HG03558 (cell line): ENCODE data around the gene WNT7B.

Source experiments
- ATAC-seq: cut with Tn5 transposase; IDR thresholded peaks from one replicate; pipeline ENCODE4 v1.9.1; 2021; ENCODE audit warnings: moderate number of reproducible peaks; ENCODE audit not compliant: unreplicated experiment; ENCODE audit errors: extremely low read depth

The WNT7B gene

GRCh38 chr22:45934659-45935341 lies 42.2 kb downstream of the WNT7B start:
- ATAC-seq: no peak

GRCh38 chr22:45934168-45934564 lies 42.8 kb downstream of the WNT7B start:
- ATAC-seq: no peak

- no peak for ATAC-seq
Measured at GRCh38 chr22:45933506-45934167, 43.3 kb downstream of the WNT7B start.

- no peak for ATAC-seq
Measured at GRCh38 chr22:45932071-45932470, 44.9 kb downstream of the WNT7B start.

DNA sequence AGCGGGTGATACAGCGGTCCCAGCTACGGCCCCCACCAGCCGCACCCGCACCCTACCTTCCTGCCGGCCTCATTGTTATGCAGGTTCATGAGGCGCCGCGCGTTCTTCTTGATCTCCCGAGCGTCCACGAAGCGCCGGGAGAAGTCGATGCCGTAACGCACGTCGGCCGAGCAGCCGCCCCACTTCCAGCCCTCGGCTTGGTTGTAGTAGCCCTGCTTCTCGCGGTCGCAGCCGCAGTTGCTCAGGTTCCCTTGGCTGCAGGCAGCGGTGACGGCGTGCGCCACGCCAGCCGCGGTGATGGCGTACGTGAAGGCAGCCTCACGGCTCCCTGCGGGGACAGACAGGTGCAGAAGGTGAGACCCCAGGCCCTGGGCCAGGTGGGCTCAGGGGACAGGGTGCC lies 45.9 kb downstream of the WNT7B start:
- no peak for ATAC-seq

DNA sequence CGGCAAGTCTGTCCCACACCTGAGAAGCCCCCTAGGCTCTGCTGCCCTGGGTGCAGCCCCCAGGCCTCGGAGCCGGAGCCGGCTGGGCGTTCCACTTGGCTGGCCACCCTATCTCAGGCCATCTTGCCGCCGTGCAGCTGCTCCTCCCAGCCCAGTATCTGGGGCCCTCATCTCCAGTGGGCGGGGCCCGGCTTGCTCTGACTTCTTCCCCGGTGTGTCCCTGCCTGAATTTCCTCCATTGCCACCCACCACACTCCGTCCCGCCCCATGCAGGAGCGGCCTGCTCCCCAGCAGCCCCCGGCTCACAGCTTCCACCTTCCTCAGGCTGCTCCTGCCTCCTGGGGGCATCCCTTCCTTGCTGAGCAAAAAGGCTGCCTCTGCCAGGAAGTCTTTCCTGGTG lies 46.6 kb downstream of the WNT7B start:
- no peak for ATAC-seq

DNA sequence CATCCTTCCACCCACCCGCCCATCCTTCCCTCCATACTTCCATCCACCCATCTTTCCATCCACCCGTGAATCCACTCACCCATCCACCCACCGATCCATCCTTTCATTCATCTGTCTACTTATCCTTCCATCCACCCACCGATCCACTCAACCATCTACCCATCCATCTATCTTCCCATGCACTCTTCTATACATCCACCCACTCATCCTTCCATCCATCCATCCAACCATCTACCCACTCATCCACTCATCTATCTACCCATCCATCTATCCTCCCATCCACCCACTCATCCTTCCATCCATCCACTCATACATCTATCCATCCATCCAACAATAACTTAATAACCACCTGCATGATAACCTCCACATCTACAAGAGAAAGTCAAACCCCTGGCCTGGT lies 47.3 kb downstream of the WNT7B start:
- no peak for ATAC-seq

DNA sequence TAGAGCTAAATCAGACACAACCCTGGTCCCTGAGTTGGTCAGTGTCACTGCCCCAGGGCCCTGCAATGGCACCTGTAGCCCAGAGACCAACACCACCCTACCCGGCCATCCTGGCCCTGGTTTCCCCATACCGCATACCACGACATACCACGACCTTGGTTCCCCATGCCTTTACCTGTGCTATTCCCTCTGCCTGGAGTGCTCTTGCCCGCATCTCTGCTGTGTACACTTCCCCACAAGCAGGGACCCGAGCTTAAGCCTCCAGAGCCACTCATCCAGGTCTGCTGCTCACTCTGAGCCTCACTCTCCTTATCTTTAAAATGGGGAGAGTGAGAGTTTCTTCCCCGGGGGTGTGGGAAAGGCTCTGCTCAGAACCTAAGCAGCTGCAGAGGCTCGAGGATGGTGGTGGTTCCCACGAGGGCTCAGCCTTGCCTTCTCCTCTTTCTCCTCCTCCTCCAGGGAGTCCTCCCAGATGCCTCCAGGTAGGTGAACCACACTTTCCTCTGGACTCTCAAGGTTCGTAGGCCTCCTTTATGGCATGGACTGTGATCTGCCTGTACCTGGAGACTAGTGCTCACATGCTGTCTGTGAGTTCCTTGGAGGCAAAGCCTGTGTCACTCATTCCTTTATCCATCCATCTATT lies 48.1 kb downstream of the WNT7B start:
- no peak for ATAC-seq

DNA sequence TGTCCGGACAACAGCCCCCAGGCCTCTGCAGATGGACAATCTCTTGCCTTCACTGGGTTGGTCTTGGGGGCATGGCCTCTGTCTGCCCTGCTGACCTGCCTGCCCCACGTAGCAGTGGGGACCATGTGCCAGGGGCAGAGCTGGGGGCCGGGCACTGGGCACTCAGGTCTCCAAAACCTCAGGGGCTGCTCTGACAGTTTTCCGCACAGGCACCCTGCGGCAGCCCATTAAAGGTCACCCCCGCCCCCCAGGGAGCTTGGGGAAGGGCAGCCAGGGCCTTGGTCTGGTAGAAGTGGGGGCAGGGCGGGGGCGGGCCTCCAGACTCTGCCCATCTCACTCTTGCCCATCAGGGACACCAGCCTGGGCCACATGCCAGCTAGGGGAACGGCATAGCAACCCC lies 49.9 kb downstream of the WNT7B start:
- no peak for ATAC-seq

- no peak for ATAC-seq
Measured at GRCh38 chr22:45926433-45926832, 50.5 kb downstream of the WNT7B start.

DNA sequence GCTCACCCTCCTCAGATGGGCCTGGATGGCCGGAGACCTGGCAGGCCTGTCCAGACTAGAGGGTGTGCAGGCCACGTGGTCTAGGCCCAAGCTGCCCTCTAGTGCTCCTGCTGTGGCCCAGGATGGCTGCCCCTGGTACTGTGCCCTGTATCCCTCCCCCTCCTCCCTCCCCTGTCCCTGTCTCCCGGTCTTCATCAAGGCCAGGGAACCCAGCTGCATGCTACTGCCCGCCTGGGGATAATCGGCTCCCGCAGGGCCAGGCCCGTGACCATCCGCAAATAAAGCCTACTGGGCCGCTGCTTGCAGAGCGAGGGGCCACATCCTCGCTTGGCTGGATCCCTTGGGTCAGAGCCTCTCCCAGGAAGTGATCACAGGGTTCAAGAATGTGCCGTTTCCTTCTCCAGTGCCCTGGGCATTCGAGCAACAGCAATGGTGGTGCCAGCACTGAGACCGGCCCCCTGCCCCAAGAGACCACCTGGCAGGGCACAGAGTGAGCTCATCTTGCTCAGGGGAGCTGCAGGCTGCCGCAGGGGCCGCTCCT lies 51.1 kb downstream of the WNT7B start:
- ATAC-seq: no peak

DNA sequence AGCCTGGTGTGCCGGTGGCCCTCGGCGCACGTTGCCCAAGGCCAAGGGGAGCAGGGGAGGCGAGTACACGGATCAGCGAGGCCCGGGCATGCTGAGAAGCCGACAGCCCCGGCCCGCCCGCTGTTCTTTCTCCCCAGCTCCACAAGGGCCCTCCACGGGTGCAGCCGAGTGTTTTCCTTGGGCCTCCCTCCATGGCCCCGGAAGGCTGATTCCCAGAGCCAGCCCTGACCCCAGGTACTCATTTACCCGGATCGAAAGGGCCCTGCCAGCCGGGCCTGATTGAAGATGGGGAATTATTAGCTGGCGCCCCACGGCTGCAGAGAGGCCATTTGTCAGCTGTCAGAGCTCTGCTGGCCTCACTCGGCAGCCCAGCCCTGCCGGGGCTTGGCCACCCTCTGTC lies 53.1 kb downstream of the WNT7B start:
- no peak for ATAC-seq

- no peak for ATAC-seq
Measured at GRCh38 chr22:45923212-45923611, 53.8 kb downstream of the WNT7B start.

GRCh38 chr22:45922661-45923060 lies 54.3 kb downstream of the WNT7B start:
- no peak for ATAC-seq

GRCh38 chr22:45922256-45922655 lies 54.7 kb downstream of the WNT7B start:
- ATAC-seq: no peak

DNA sequence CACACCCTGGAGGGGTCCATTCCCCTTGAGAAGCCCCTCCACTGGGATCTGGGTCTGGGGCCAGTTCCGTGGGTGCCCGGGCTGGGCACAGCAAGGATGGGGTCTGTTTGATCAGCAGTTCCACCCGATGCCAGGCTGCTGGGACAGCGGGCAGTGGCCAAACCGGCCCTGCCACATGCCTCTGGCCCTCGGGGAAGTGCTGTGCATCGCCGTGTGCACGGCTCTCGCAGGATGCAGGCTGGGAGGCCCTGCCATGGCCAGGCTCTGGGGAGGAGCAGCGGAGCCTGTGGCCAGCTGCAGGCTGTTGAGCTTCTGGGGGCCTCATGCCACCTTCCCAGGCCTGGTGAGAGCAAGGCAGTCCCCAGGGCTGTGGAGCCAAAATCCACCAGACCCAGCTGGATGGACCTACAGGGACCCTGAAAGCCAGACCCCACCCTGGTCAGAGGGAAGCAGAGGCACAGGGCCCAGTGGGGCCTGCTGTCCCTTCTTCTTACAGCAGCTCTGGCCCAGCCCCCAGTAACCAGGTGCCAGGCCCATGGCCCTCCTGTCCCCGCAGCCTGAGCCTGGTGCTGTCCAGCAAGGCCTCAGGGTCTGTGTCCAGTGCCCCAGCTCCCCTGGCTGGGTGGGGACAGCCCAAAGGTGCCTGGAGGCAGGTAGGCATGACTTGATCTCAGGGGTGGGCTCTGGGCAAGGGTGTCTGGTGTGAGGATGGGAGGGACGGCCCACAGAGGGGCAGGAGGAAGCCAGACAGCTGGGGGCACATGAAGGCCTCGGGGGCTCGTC lies 57.3 kb downstream of the WNT7B start:
- ATAC-seq: no peak

DNA sequence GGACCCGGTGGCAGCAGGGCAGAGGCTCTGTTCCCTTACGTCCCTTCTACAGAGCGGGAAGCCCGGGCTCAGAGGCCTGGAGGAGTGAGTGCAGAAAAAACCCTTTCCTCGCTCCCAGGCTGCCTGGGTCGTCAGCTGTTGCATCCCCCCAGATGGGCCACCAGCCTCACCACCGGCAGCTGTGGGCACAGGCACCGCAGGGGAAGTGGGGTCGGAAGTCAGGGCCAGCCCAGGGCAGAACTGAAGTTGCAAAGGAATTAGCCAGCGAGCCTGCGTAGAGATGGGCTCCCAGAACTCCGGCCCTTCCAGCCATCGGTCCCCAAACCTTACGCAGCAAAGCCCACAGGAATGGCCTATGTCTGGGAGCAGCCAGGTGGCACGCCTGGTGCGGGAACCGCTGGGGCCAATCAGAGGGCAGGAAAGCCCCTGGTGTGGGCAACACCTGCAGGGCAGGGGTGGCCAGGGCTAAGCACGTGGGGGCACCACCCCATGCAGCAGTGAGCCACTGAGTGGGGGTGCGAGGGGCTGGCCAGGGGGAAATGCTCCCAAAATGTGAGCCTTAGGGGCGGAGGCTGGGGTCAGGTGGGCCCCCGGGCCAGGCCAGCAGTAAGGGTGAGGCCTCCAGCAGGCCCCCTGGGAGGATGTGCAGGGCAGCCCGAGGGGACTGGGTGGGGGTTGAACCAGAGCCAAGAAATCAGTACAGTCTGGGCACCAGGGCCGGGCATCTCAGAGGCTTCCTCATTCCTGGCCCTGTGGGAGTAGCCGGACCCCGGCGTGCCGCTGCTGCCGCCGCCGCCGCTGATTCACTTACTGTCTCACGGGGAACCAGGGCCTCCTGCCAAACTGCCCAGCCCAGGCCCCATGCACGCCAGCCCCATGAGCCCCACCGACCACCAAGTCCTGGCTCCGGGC lies 58.2 kb downstream of the WNT7B start:
- no peak for ATAC-seq

DNA sequence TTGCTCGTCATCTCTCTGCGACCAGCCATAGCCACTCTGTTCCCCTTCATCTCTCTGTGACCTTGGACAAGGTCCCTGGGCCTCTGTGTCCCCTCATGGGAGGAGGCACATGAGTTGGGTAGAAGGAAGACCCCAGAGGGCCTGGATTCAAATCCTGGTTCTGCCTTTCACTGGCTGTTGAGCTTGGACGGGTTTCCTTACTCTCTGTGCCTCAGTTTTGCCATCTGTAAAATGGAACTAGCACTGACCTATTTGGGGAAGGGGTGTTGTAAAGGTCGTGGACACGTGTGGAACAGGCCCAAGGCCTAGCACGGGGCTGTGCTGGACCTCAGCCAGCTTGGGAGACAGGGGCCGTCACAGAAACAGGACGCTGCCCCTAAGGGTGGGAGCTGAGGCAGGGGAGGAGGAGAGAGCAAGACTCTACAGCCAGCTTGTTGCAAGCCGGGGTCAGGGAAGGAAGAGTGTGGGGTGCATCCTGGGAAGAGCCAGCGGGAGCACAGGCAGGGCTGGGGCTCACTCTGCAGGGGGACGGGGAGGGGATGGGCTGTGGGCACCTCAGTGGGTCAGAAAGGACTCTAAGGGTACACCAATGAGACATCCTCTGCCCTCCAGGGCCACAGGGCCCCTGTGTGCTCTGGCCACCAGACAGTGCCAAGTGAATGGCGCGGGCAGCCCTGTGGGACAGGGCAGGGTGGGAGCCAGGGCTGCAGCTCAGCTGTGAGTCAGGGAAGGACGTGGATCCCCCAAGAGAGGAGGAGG lies 59.1 kb downstream of the WNT7B start:
- no peak for ATAC-seq

DNA sequence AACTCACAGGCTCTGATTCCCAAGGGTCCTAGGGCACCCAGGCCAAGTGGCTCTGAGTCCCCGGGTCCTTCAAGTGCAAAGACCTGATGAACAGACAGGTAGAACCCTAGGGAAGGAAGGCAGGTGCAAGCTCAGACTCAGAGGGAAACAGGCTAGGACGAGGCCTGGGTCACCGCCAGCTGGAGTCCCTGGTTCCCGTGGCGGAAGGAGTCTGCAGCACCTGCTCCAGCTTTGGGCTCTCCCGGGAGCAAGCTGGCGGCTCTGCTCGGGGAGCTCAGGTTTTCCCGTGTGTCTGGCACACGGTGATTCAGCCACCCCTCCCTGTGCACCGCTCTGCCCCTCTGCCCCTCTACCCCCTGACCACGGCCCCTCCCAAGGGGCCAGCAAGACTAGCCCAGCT lies 59.8 kb downstream of the WNT7B start:
- ATAC-seq: no peak
